Measurements from ENCODE around the gene GRAP.

Gene GRAP

DNA sequence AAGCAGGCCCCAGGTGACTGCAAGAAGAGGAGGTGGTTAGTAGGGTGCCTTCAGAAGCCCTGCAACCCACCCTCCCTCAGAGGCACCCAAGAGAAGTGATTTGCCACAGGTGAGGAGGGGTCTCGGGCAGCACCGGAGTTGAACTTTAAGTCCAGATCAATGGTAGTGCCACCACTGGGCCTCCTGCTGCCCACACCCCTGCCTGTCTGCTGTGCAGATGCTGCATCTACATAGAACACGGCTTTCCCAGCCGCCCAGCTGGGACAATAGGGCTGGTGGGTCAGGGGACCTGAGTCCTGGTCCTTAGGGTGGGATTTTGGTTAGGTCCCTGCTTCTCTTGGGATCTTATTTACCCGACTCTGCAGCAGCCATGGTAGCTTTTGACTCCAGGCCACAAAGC is 24.6 kb downstream of the GRAP start:
- TF ChIP-seq SIN3A (IDR thresholded peaks at IDR 0.05; ENCODE audit: borderline replicate concordance, insufficient read depth, low read length) (no peak), POLR2AphosphoS5 (IDR thresholded peaks at IDR 0.05; ENCODE audit: low read depth, low read length) (no peak), FOXP2 (optimal IDR thresholded peaks at IDR 0.05; ENCODE audit: borderline replicate concordance, extremely low read depth, extremely low read length, insufficient read depth) (no peak)
- TF ChIP-seq, protein P1, sequence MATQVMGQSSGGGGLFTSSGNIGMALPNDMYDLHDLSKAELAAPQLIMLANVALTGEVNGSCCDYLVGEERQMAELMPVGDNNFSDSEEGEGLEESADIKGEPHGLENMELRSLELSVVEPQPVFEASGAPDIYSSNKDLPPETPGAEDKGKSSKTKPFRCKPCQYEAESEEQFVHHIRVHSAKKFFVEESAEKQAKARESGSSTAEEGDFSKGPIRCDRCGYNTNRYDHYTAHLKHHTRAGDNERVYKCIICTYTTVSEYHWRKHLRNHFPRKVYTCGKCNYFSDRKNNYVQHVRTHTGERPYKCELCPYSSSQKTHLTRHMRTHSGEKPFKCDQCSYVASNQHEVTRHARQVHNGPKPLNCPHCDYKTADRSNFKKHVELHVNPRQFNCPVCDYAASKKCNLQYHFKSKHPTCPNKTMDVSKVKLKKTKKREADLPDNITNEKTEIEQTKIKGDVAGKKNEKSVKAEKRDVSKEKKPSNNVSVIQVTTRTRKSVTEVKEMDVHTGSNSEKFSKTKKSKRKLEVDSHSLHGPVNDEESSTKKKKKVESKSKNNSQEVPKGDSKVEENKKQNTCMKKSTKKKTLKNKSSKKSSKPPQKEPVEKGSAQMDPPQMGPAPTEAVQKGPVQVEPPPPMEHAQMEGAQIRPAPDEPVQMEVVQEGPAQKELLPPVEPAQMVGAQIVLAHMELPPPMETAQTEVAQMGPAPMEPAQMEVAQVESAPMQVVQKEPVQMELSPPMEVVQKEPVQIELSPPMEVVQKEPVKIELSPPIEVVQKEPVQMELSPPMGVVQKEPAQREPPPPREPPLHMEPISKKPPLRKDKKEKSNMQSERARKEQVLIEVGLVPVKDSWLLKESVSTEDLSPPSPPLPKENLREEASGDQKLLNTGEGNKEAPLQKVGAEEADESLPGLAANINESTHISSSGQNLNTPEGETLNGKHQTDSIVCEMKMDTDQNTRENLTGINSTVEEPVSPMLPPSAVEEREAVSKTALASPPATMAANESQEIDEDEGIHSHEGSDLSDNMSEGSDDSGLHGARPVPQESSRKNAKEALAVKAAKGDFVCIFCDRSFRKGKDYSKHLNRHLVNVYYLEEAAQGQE (IDR thresholded peaks at IDR 0.05; ENCODE audit: insufficient read depth in 1 of 2, low read depth in 2 of 2, low read length in 2 of 2): no peak

DNA sequence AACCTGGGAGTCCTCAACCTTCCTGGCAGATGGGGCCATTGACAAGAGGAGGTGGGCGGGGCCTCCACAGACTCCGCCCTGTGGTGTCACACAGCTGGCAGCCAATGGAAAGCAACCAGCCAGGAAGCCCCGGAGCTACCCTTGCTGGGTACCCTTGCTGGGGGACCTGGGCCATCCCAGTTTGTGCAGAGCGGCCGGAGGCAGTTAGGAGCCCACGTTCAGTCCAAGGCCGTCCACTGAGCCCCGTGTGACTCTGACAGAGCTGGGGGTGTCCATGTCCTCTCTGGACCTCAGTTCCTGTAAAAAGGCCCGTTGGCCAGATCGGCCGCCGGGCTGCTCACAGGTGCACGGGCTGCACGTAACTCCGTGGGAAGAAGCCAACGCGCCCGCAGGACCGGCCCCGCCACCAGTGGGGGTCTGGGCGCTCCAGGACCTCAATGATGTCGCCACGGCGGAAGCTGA is 25.1 kb downstream of the GRAP start:
- TF ChIP-seq TAF1 (IDR thresholded peaks at IDR 0.05; ENCODE audit: borderline replicate concordance, insufficient read depth, low read length): no peak
- no peak for TF ChIP-seq SIN3A (IDR thresholded peaks at IDR 0.05; ENCODE audit: borderline replicate concordance, insufficient read depth, low read length)
- TF ChIP-seq FOXP2 (optimal IDR thresholded peaks at IDR 0.05; ENCODE audit: borderline replicate concordance, extremely low read depth, extremely low read length, insufficient read depth): no peak
- TF ChIP-seq, protein P1 (IDR thresholded peaks at IDR 0.05; ENCODE audit: insufficient read depth in 1 of 2, low read depth in 2 of 2, low read length in 2 of 2): no peak
- TF ChIP-seq POLR2AphosphoS5 (IDR thresholded peaks at IDR 0.05; ENCODE audit: low read depth, low read length): no peak

DNA sequence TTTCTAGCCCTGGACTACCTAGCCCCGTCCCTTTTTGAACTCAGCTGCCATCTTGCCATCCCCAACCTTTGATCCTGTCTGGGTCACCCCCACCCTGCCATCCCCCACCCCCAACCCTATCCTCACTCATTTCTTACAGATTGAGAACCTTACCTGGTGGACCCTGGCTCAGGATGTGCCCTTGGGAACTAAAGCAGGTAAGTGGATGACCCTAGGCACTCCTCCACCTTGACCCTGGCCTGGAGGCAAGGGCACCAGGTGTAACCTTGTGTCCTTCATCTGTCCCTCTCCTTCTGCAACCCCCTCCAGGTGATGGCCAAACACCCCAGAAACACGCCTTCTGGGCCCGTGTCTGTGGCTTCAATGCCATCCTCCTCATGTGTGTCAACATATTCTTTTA is 26.7 kb downstream of the GRAP start:
- no peak for TF ChIP-seq SIN3A (IDR thresholded peaks at IDR 0.05; ENCODE audit: borderline replicate concordance, insufficient read depth, low read length)

DNA sequence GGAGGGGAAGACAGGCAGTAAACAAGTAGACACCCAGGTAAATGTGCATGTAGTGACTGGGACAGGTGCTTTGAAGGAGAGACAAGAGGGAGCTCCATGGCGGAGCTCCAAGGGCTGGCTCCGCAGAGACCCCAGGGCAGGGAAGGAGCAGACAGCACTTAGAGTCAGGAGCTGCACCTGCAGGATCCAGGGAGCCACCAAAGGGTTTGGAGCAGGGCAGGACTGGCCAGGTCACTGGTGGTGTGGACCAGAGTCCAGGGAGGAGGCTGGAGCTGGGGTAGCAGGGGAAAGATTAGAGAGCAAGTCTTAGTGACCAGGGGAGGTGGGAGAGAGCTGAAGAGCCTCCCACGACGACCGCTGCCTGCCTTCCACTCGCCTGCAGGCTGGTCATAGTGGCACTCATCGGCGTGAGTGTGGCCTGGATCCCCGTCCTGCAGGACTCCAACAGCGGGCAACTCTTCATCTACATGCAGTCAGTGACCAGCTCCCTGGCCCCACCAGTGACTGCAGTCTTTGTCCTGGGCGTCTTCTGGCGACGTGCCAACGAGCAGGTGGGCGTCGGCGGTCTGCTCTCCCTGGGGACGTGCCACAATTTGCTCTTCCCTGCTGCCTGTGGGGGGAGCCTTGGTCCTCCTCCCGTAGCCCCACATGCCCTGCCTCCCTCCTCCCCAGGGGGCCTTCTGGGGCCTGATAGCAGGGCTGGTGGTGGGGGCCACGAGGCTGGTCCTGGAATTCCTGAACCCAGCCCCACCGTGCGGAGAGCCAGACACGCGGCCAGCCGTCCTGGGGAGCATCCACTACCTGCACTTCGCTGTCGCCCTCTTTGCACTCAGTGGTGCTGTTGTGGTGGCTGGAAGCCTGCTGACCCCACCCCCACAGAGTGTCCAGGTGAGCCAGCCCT is 27.5 kb downstream of the GRAP start:
- TF ChIP-seq, protein P1 (IDR thresholded peaks at IDR 0.05; ENCODE audit: insufficient read depth in 1 of 2, low read depth in 2 of 2, low read length in 2 of 2): no peak
- no peak for TF ChIP-seq POLR2AphosphoS5 (IDR thresholded peaks at IDR 0.05; ENCODE audit: low read depth, low read length)
- no peak for TF ChIP-seq FOXP2 (optimal IDR thresholded peaks at IDR 0.05; ENCODE audit: borderline replicate concordance, extremely low read depth, extremely low read length, insufficient read depth)
- no peak for TF ChIP-seq SIN3A (IDR thresholded peaks at IDR 0.05; ENCODE audit: borderline replicate concordance, insufficient read depth, low read length)
- no peak for TF ChIP-seq TAF1 (IDR thresholded peaks at IDR 0.05; ENCODE audit: borderline replicate concordance, insufficient read depth, low read length)

DNA sequence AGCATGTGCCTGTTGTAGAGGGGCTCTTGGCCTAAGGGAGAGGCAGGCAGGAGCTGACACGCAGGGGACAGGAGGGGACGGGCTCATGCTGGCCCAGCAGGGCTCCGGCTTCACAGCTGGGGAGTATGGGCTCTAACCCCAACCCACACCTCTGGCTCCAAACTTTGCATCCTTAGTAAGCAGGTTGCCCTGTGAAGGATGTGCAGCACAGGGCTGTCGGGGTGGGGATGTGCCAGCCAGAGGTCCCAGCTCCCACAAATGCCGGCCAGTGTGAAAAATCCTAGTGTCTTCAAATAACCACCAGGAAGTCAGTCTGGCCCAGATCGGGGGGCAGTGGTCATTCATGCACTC is 28.2 kb downstream of the GRAP start:
- TF ChIP-seq FOXP2 (optimal IDR thresholded peaks at IDR 0.05; ENCODE audit: borderline replicate concordance, extremely low read depth, extremely low read length, insufficient read depth) (no peak), TAF1 (IDR thresholded peaks at IDR 0.05; ENCODE audit: borderline replicate concordance, insufficient read depth, low read length) (no peak), SIN3A (IDR thresholded peaks at IDR 0.05; ENCODE audit: borderline replicate concordance, insufficient read depth, low read length) (no peak), POLR2AphosphoS5 (IDR thresholded peaks at IDR 0.05; ENCODE audit: low read depth, low read length) (no peak)
- TF ChIP-seq, protein P1 (IDR thresholded peaks at IDR 0.05; ENCODE audit: insufficient read depth in 1 of 2, low read depth in 2 of 2, low read length in 2 of 2): no peak
